ENCODE results near the gene STUB1.
"Not testable (repeated sequence)": the region's sequence is repeated elsewhere in the genome, so short reads cannot be mapped to it uniquely, and the experiment has no call there.

Gene STUB1

GRCh38 chr16:683396-684070 is 3.3 kb downstream of the STUB1 start:
- TF ChIP-seq POU2F2 (IDR thresholded peaks at IDR 0.05; ENCODE audit: low read depth, low read length) (no peak), PAX5 (IDR thresholded peaks at IDR 0.05; ENCODE audit: insufficient read depth, low read length, severe bottlenecking) (no peak), POLR2AphosphoS5 (IDR thresholded peaks at IDR 0.05; ENCODE audit: low read depth, low read length) (no peak), POLR2A (IDR thresholded peaks at IDR 0.05; ENCODE audit: low read depth, low read length) (no peak; the same call in 1 of the 2 replicates), SPI1 (IDR thresholded peaks at IDR 0.05; ENCODE audit: low read depth, low read length) (no peak), TAF1 (IDR thresholded peaks at IDR 0.05; ENCODE audit: low read depth, low read length) (no peak)
- FAIRE-seq, result no peak
- DNase-seq (ENCODE audit: insufficient read length, low spot score), result no peak

DNA sequence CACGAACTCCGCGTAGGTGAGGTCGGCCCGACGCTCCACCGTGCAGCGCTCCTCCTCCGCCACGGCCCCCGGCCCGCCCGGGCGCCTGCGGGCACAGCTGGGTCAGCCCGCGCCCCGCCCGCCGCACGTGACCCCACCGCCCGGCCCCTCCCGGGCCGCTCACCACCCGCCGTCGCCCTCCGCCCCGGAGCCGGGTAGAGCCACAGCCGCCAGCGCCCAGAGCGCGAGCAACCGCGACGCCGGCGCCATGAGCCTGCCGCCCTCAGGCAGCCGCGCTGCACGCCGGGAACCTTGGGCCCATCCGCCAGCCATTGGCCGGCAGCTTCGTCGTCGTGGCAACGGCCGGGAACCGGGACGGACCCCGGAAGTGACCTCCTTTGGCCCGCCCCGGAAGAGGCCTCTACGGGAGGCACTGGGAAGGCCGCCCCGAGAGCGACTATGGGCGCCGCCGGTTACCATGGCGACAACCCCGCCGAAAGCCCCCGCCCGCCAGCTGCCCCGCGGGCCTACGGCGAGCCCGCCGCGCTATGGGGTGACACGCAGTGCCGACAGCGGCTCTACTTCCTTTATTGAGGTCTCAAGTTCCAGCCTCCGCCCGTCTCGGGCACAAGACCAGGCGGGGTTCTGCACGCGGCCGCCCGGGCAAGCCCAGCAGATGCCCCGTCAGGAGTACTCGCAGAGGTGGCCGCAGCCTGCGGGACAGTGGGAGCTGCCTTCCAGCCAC is 4.0 kb downstream of the STUB1 start, which contains the start of gene JMJD8:
JMJD8 (minus strand) TSS at position 264 of the 724 bp plus-strand sequence; CDS start at position 249, 15 bp downstream.
- TF ChIP-seq POU2F2 (IDR thresholded peaks at IDR 0.05; ENCODE audit: low read depth, low read length), result 0 out of 2 replicates have a peak, but pooled peaks have one; percentile 33
- peak; percentile 62; the same call in 1 of the 2 replicates for TF ChIP-seq POLR2AphosphoS5 (IDR thresholded peaks at IDR 0.05; ENCODE audit: low read depth, low read length)
- TF ChIP-seq PAX5 (IDR thresholded peaks at IDR 0.05; ENCODE audit: insufficient read depth, low read length, severe bottlenecking), result peak; percentile 83
- TF ChIP-seq SPI1 (IDR thresholded peaks at IDR 0.05; ENCODE audit: low read depth, low read length), result no peak
- TF ChIP-seq POLR2A (IDR thresholded peaks at IDR 0.05; ENCODE audit: low read depth, low read length), result peak; percentile 88
- TF ChIP-seq TAF1 (IDR thresholded peaks at IDR 0.05; ENCODE audit: low read depth, low read length), result peak; percentile 86
- DNase-seq (ENCODE audit: insufficient read length, low spot score) (peak; percentile 100), FAIRE-seq (peak; percentile 100)

DNA sequence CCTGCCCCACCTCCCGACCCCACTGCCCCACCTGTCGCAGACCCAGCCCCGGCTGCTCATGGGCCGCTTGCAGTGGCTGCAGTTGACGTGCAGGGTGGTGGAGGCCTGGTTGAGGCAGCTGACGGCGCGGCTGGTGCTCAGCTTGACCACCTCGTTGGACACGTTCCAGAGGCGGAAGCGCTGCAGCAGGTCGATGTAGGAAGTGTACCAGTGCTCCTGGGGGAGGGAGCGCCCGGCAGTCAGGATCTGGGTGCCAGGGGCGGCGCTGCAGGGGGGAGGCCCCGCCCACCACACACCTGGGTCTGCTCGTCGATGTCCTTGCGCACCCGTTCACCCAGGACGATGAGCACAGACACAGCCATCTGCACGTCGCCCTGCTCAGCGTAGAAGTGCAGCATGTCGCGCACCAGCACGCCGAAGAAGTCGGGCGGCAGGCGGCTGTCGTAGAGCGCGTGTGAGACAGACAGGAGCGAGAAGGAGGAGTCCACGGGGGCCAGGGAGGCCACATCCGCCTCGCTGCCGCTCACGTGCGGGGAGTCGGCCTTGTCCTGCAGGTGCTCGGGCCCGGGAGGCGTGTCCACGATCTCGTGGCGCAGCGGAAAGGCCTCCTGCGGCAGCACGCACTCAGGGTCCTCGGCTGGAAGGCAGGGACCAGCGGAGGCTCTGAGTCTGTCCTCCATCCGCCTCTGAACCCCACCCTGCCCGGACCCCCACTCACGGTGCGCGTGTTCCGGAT is 4.9 kb downstream of the STUB1 start:
- TF ChIP-seq POLR2A (IDR thresholded peaks at IDR 0.05; ENCODE audit: low read depth, low read length) (no peak), PAX5 (IDR thresholded peaks at IDR 0.05; ENCODE audit: insufficient read depth, low read length, severe bottlenecking) (no peak), SPI1 (IDR thresholded peaks at IDR 0.05; ENCODE audit: low read depth, low read length) (no peak), POLR2AphosphoS5 (IDR thresholded peaks at IDR 0.05; ENCODE audit: low read depth, low read length) (no peak), TAF1 (IDR thresholded peaks at IDR 0.05; ENCODE audit: low read depth, low read length) (no peak), POU2F2 (IDR thresholded peaks at IDR 0.05; ENCODE audit: low read depth, low read length) (no peak)
- no peak for FAIRE-seq
- no peak for DNase-seq (ENCODE audit: insufficient read length, low spot score)

DNA sequence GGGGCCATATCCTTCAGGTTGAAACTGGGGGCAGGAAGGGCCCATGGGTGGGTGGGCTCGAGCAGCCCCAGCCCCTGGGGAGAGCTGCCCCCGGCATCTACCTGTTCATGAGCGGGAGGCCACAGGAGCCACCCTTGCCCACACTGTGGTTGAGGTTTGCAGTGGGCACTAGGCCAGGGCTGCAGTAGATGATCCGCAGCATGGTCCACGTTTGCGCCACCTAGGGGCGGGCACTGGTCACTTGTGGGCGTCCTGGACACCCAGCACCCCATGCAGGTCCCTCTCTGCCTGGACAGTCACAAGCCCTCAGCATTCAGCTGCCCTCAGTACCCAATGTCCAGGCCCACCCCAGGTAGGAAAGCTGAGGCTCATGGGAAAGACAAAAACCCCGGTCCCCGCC is 5.8 kb downstream of the STUB1 start:
- no peak for FAIRE-seq
- TF ChIP-seq TAF1 (IDR thresholded peaks at IDR 0.05; ENCODE audit: low read depth, low read length), result no peak
- DNase-seq (ENCODE audit: insufficient read length, low spot score), result no peak

- DNase-seq (ENCODE audit: insufficient read length, low spot score), result no peak
- TF ChIP-seq POLR2A (IDR thresholded peaks at IDR 0.05; ENCODE audit: low read depth, low read length), result no peak
- TF ChIP-seq SPI1 (IDR thresholded peaks at IDR 0.05; ENCODE audit: low read depth, low read length), result no peak
- no peak for TF ChIP-seq POLR2AphosphoS5 (IDR thresholded peaks at IDR 0.05; ENCODE audit: low read depth, low read length)
- TF ChIP-seq PAX5 (IDR thresholded peaks at IDR 0.05; ENCODE audit: insufficient read depth, low read length, severe bottlenecking), result no peak
- no peak for TF ChIP-seq TAF1 (IDR thresholded peaks at IDR 0.05; ENCODE audit: low read depth, low read length)
- TF ChIP-seq POU2F2 (IDR thresholded peaks at IDR 0.05; ENCODE audit: low read depth, low read length), result no peak
- FAIRE-seq, result no peak
These were observed 6.5 kb downstream of the STUB1 start for GRCh38 chr16:686459-687260.

- TF ChIP-seq POLR2A (IDR thresholded peaks at IDR 0.05; ENCODE audit: low read depth, low read length), result no peak
- no peak for TF ChIP-seq POLR2AphosphoS5 (IDR thresholded peaks at IDR 0.05; ENCODE audit: low read depth, low read length)
- DNase-seq (ENCODE audit: insufficient read length, low spot score), result no peak
- no peak for FAIRE-seq
These were observed 7.3 kb downstream of the STUB1 start for GRCh38 chr16:687499-687898.

DNA sequence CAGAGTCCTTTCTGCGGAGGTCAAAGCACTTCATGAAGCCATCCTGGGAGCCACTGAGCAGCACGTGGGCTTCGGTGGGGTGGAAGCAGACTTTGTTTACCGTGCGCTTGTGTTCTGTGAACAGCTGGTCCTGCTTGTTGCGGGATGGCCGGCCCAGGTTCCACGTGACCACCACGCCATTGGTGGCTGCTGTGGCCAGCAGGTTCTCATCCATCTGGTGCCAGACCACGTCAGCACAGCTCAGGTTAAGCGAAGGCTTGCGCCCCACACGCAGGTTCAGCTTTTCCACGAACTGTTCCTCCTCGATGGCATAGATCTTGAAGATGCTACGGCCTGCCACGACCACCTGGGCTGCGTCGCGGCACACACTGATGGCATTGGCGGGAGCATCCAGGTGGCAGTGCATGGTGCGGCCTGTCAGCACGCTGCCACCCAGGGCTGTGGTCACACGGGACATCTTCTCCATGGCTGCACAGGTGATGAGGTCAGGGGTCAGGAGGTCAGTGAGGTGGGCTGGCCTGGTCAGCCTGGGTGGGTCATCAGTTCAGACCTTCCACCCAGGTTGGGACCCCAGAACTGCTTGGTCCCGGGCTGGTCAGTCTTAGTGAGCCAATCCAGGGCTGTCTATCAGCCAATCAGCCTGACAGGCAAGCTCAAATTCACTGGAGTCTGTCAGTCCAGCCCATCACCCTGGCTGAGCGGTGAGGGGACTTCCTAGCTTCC is 9.1 kb downstream of the STUB1 start:
- FAIRE-seq (peak; percentile 84), DNase-seq (ENCODE audit: insufficient read length, low spot score) (no peak)
- TF ChIP-seq POLR2A (IDR thresholded peaks at IDR 0.05; ENCODE audit: low read depth, low read length) (no peak), PAX5 (IDR thresholded peaks at IDR 0.05; ENCODE audit: insufficient read depth, low read length, severe bottlenecking) (no peak), POU2F2 (IDR thresholded peaks at IDR 0.05; ENCODE audit: low read depth, low read length) (no peak), POLR2AphosphoS5 (IDR thresholded peaks at IDR 0.05; ENCODE audit: low read depth, low read length) (no peak), SPI1 (IDR thresholded peaks at IDR 0.05; ENCODE audit: low read depth, low read length) (no peak), TAF1 (IDR thresholded peaks at IDR 0.05; ENCODE audit: low read depth, low read length) (no peak)

GRCh38 chr16:691242-691641 is 11.0 kb downstream of the STUB1 start:
- not testable (repeated sequence) for DNase-seq (ENCODE audit: insufficient read length, low spot score); FAIRE-seq
